GM19324 (cell line): ENCODE data around the gene HBE1.

ENCODE experiments used
- ATAC-seq: cut with Tn5 transposase; IDR thresholded peaks from one replicate; pipeline ENCODE4 v1.9.1; 2021; ENCODE audit warnings: mild to moderate bottlenecking, moderate library complexity; ENCODE audit not compliant: unreplicated experiment, low FRiP score

HBE1 gene

DNA sequence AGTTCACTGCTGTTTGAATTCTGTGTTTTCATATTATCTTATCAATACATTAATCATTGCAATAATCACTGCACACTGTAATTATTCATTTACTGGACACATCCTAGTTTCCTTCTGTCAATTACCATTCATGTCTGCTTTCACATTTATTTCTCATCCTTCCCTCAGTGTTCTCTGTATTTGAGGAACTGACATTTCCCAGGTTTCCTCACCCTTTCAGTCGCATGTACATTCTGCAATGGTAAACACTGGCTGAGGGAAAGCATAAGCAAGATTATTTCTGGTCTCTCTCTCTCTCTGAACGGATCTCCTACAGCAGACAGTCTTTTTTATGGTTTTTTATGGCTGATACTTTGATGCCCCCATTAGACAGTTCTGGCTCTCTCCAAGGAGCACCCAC lies 31.3 kb downstream of the HBE1 start:
- ATAC-seq, result no peak

DNA sequence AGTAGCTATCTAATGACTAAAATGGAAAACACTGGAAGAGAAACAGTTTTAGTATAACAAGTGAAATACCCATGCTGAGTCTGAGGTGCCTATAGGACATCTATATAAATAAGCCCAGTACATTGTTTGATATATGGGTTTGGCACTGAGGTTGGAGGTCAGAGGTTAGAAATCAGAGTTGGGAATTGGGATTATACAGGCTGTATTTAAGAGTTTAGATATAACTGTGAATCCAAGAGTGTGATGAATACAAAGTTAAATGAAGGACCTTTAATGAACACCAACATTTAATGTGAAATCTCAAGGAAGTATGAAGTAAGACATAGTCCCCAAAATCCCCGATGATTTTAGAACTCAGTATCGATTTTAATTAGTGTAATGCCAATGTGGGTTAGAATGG lies 32.3 kb downstream of the HBE1 start:
- ATAC-seq, result no peak

DNA sequence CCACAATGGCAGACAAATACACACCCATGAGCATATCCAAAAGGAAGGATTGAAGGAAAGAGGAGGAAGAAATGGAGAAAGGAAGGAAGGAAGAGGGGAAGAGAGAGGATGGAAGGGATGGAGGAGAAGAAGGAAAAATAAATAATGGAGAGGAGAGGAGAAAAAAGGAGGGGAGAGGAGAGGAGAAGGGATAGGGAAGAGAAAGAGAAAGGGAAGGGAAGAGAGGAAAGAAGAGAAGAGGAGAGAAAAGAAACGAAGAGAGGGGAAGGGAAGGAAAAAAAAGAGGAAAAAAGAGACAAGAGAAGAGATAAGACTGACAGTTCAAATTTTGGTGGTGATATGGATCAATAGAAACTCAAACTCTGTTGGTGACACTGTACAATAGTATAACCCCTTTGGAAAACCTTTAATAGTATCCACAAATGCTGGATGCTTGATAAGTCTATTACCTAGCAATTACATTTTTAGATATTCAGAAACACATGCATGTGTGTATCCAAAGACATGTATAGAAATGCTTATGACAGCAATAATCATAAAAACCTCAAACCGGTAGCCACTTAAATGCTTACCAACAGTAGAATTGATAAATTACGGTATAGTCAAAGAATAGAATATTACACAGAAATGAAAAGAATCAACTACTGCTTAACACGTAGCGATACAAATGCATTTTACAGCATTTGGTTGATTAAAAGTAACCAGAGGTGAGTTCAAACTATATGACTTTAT lies 34.2 kb downstream of the HBE1 start:
- no peak for ATAC-seq

DNA sequence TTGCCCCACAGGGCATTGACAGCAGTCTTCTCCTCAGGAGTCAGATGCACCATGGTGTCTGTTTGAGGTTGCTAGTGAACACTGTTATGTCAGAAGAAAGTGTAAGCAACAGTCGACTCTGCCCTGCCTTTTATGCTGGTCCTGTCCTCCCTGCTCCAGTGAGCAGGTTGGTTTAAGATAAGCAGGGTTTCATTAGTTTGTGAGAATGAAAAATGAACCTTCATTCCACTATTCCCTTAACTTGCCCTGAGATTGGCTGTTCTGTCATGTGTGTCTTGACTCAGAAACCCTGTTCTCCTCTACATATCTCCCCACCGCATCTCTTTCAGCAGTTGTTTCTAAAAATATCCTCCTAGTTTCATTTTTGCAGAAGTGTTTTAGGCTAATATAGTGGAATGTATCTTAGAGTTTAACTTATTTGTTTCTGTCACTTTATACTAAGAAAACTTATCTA lies 35.3 kb downstream of the HBE1 start, which contains the start of gene HBD:
Gene HBD (minus strand): TSS at position 103 of the 454 bp plus-strand sequence. CDS start 50 bp downstream, at position 53.
- ATAC-seq, result peak; percentile 58

DNA sequence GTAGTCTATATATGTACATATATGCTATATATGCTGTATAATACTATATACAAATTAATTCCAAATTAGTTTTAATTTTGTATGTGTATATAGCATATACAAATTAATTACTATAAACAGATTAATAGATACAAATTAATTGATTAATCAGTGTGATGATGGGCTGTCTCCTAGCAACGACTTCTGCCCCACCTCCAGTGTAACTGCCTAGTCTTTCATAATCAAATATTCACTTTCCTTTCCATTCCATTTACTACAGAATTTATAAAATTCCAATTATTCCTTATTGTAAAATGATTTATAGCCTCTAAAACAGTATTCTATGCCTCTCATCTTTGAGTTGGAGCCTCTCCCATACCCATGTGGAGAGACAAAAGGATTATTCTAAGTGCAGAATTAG lies 36.4 kb downstream of the HBE1 start:
- no peak for ATAC-seq

DNA sequence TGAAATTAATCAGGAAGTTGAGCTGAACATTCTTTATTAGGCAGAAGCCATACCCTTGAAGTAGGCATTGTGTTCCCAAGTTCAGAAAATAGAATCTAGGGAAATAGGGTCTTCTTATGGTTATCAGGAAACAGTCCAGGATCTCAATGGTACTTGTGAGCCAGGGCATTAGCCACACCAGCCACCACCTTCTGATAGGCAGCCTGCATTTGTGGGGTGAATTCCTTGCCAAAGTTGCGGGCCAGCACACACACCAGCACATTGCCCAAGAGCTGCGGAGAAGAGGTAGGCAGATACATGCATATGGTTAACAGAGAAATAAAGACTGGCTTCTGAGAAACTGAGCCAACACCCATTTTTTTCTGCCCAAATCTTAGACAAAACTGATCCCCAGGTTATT lies 36.9 kb downstream of the HBE1 start:
- ATAC-seq, result no peak

DNA sequence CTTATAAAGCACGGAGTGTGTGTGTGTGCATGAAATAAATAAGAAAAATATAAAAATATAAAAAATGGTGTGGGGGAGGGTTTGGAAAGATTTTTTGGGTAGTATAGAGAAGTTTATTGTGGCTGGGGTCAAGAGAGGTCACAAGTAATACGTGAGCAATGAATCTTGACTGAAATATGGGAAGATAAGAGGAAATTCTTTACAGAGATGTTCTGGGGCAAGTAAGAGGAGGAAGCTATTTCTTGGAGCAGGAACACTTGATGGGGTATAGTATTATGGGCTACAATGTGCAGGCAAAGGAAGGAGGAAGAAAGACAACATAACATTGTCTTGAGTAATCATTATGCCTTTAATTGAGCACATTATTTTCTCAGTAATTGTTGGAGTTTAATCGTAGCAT lies 37.6 kb downstream of the HBE1 start:
- no peak for ATAC-seq

DNA sequence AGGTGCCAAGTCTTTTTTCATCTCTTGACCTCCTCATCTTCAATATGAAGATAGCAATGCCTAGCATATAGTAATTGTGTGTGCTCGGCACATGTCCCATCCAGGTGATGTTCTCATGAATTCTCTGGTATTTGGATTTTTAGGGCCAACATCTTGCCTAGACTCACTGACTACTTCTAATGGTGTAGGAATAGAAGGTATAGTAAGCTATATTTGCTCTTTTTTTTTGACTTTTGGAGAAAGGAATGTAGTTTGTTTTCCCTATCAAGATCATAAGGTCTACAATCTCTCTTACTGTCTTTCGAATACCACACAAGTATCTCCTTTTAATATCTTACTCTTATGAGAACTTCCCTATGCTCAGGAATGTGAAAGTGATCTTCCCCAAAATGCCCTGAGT lies 38.6 kb downstream of the HBE1 start:
- ATAC-seq, result no peak

DNA sequence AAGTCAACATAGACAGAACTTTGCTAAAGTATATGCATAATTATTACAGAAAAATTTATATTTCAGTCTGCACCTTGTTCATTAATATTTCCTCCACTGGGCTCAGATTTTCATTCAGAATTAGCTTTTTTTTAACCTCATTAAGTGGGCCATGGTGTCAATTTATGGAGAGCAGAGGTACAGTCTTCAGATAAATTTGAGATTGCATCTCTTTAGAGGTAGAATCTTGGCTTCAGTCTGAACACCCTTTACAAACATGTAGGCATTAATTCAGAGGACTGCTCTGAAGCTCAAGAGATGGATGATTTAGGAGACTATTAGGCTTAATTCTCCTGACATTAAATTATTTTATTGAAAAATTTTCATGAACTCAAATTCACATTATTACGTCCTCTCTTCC lies 39.5 kb downstream of the HBE1 start:
- no peak for ATAC-seq

DNA sequence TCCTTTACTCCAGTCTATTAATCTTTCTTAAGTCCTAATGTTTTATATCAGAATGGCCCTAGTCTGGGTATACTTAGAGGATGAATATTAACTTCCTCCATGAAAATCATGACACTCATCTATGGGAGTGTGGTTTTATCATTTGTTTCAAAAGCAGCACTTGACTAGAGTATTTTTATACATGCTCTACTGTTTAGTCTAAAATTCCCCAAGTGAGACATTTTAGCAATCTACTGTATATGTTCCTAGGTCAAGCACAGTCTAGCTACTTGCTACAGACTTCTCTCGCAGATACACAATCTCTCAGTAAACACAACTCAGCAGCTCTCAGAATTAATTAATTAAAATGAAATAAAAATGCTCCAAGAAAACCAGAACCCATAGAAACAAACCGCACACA lies 39.9 kb downstream of the HBE1 start:
- ATAC-seq, result no peak

DNA sequence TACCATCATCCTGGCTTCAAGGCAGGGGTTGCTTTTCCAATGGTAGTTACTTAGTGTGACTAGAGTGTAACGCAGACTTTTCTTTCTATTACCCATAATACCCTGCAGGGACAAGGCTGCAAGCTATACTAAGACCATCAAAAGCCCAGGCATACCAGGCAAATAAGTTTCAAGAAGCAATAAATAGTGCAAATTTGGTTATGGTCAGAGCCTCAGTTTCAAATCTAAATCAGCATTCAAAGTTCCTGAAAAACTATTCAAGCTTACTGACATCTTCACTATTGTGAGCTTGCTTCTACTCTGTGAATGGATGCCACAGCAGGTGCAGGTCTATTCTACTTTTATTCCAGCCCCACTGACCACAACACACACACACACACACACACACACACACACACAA lies 40.4 kb downstream of the HBE1 start:
- ATAC-seq, result peak; percentile 77

DNA sequence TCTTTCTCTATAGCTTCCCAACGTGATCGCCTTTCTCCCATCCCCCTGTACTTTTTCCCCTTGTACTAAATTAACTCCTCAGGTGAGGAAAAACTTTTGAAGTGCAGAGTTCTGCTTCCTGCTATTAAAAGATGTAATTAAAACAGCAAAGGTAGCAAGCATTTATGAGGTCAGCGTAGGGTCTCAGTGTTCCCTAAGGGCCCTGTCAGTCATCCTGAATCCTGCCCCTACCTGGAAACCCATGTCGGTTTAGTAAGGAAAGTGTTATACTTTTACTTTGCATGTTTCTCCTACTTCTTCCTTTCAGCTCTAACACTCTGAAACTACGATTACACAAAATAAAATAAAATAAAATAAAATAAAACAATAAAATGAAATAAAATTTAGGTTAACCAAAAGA lies 41.6 kb downstream of the HBE1 start:
- no peak for ATAC-seq

DNA sequence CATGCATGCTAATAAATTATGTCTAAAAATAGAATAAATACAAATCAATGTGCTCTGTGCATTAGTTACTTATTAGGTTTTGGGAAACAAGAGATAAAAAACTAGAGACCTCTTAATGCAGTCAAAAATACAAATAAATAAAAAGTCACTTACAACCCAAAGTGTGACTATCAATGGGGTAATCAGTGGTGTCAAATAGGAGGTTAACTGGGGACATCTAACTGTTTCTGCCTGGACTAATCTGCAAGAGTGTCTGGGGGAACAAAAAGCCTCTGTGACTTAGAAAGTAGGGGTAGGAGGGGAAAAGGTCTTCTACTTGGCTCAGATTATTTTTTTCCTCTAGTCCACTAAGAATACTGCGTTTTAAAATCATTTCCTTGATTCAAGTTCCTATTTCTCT lies 42.1 kb downstream of the HBE1 start:
- ATAC-seq, result no peak

DNA sequence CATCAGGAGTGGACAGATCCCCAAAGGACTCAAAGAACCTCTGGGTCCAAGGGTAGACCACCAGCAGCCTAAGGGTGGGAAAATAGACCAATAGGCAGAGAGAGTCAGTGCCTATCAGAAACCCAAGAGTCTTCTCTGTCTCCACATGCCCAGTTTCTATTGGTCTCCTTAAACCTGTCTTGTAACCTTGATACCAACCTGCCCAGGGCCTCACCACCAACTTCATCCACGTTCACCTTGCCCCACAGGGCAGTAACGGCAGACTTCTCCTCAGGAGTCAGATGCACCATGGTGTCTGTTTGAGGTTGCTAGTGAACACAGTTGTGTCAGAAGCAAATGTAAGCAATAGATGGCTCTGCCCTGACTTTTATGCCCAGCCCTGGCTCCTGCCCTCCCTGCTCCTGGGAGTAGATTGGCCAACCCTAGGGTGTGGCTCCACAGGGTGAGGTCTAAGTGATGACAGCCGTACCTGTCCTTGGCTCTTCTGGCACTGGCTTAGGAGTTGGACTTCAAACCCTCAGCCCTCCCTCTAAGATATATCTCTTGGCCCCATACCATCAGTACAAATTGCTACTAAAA lies 42.9 kb downstream of the HBE1 start, which contains the start of gene HBB:
Gene HBB (minus strand): TSS at position 340 of the 579 bp plus-strand sequence. CDS start 50 bp downstream, at position 290.
- no peak for ATAC-seq

DNA sequence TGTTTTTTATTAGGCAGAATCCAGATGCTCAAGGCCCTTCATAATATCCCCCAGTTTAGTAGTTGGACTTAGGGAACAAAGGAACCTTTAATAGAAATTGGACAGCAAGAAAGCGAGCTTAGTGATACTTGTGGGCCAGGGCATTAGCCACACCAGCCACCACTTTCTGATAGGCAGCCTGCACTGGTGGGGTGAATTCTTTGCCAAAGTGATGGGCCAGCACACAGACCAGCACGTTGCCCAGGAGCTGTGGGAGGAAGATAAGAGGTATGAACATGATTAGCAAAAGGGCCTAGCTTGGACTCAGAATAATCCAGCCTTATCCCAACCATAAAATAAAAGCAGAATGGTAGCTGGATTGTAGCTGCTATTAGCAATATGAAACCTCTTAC lies 44.3 kb downstream of the HBE1 start:
- no peak for ATAC-seq

DNA sequence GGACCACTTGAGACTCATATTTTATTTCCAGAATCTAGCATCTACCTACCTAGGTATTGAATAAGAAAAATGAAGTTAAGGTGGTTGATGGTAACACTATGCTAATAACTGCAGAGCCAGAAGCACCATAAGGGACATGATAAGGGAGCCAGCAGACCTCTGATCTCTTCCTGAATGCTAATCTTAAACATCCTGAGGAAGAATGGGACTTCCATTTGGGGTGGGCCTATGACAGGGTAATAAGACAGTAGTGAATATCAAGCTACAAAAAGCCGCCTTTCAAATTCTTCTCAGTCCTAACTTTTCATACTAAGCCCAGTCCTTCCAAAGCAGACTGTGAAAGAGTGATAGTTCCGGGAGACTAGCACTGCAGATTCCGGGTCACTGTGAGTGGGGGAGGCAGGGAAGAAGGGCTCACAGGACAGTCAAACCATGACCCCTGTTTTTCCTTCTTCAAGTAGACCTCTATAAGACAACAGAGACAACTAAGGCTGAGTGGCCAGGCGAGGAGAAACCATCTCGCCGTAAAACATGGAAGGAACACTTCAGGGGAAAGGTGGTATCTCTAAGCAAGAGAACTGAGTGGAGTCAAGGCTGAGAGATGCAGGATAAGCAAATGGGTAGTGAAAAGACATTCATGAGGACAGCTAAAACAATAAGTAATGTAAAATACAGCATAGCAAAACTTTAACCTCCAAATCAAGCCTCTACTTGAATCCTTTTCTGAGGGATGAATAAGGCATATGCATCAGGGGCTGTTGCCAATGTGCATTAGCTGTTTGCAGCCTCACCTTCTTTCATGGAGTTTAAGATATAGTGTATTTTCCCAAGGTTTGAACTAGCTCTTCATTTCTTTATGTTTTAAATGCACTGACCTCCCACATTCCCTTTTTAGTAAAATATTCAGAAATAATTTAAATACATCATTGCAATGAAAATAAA lies 44.9 kb downstream of the HBE1 start:
- no peak for ATAC-seq

DNA sequence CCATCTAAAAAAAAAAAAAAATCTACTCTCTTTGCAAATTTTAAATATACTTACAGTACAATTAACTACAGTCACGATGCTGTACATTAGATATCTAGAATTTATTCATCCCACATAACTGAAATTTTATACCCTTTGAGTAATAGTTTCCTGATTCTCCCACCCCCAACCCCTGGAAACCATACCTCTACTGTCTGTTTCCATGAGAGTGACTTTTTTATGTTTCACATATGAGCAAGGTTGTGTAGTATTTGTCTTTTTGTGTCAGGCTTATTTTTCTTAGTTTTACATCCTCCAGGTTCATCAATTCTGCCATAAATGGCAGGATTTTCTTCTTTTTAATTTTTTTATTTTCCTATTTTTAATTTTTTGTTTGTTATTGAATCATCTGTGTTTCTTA lies 46.1 kb downstream of the HBE1 start:
- no peak for ATAC-seq

DNA sequence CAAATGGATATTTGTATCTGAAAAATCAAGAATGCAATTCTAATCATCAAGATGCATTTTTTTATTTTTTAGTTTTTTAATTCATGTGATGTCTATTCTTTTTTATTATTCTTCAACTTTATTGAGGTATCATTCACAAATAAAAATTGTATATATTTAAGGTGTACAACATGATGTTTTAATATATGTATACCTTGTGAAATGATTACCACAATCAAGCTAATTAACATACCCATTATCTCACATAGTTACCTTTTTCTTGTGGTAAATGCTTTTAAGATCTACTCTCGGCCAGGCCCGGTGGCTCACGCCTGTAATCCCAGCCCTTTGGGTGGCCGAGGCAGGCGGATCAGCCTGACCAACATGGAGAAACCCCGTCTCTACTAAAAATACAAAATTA lies 46.6 kb downstream of the HBE1 start:
- no peak for ATAC-seq
